SK-N-MC (cell line): ENCODE results near the gene SNRNP48.

ENCODE experiments used
- DNase-seq: peaks from one replicate; pipeline ENCODE4 v3.0.0-alpha.2; 2011; ENCODE audit warnings: low read depth, low spot score
- H3K27ac ChIP-seq: fragments of 200-600 bp; sonication (generic); 2 replicates; pipeline ENCODE4 v1.5.1; 2016; ENCODE audit warnings: mixed run types
- H3K36me3 ChIP-seq: fragments of 200-600 bp; sonication (generic); 2 replicates; pipeline ENCODE4 v1.6.1; 2017; ENCODE audit warnings: antibody characterized with exemption, low read length, mixed read lengths; ENCODE audit not compliant: insufficient read depth
- H3K4me3 ChIP-seq: fragments of 200-600 bp; sonication (generic); 2 replicates; pipeline ENCODE4 v1.5.1; 2016
- H3K9ac ChIP-seq: fragments of 200-600 bp; sonication (generic); 2 replicates; pipeline ENCODE4 v1.8.0; 2017; ENCODE audit warnings: mixed run types, mixed read lengths; ENCODE audit not compliant: insufficient read length
- H3K9me3 ChIP-seq: fragments of 200-600 bp; sonication (generic); 2 replicates; pipeline ENCODE4 v1.6.1; 2017; ENCODE audit warnings: low read depth, mild to moderate bottlenecking, antibody characterized with exemption, low read length, moderate library complexity, mixed read lengths
- EZH2 ChIP-seq: fragments of 200-600 bp; sonication (generic); IDR thresholded peaks from one replicate; pipeline ENCODE4 v1.6.1; 2017; ENCODE audit warnings: antibody characterized with exemption
- FOXP2 ChIP-seq: optimal IDR thresholded peaks from 2 replicates; pipeline ENCODE3; 2011; ENCODE audit warnings: mild to moderate bottlenecking, moderate library complexity; ENCODE audit not compliant: insufficient read depth; ENCODE audit errors: extremely low read length, control extremely low read depth
- POLR2AphosphoS5 ChIP-seq: IDR thresholded peaks from 2 replicates; pipeline ENCODE4 v1.6.1; 2012; ENCODE audit warnings: mild to moderate bottlenecking, low read depth, low read length, borderline replicate concordance

SNRNP48 gene

DNA sequence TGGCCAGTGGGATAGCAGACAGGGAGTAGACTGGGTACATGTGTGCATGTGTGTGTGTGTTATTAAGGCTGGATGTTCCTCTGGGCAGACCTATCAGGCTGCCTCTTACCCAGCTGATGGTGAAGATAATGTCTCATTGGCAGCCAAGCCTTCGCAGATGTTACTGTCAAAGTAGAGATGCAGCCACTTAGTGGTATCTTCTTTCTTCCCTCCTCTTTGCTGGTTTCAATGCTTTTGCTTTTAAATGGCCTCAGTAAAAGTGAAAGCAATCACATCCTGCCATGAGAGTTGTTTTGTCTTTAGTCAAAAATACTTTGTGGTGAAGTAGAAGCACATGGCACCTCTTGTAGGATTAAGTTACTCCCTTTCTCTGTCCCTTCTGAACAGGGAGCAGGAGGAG lies 57.5 kb downstream of the SNRNP48 start:
- no peak overlapping the region for H3K27ac ChIP-seq
- no peak for DNase-seq
- no peak overlapping the region for H3K9ac ChIP-seq

GRCh38 chr6:7649037-7649810 lies 59.2 kb downstream of the SNRNP48 start:
- TF ChIP-seq POLR2AphosphoS5 (no peak), FOXP2 (no peak)
- no peak for DNase-seq
- Histone ChIP-seq H3K36me3 (no peaks in the 10 kb centered on the region), H3K9ac (no peak overlapping the region), H3K27ac (no peak overlapping the region), H3K9me3 (no peaks in the 10 kb centered on the region), H3K4me3 (no peak overlapping the region)

More for the DNA sequence above, 57.5 kb downstream of the SNRNP48 start:
- Histone ChIP-seq H3K4me3 (no peak overlapping the region), H3K36me3 (no peaks in the 10 kb centered on the region), H3K9me3 (no peaks in the 10 kb centered on the region)
- TF ChIP-seq EZH2 = no peak
- TF ChIP-seq POLR2AphosphoS5 = no peak
- TF ChIP-seq FOXP2 = no peak

GRCh38 chr6:7650878-7651277 lies 60.9 kb downstream of the SNRNP48 start:
- H3K4me3 ChIP-seq = no peak overlapping the region
- no peak overlapping the region for H3K9ac ChIP-seq
- TF ChIP-seq FOXP2 = no peak
- TF ChIP-seq EZH2 = no peak
- no peak for TF ChIP-seq POLR2AphosphoS5
- no peak for DNase-seq
- no peaks in the 10 kb centered on the region for H3K9me3 ChIP-seq
- H3K27ac ChIP-seq = no peak overlapping the region
- H3K36me3 ChIP-seq = no peaks in the 10 kb centered on the region

GRCh38 chr6:7652957-7653356 lies 63.0 kb downstream of the SNRNP48 start:
- Histone ChIP-seq H3K9me3 (no peaks in the 10 kb centered on the region), H3K36me3 (no peaks in the 10 kb centered on the region), H3K27ac (no peak overlapping the region), H3K9ac (no peak overlapping the region), H3K4me3 (no peak overlapping the region)
- DNase-seq = no peak
- no peak for TF ChIP-seq EZH2
- TF ChIP-seq POLR2AphosphoS5 = no peak
- no peak for TF ChIP-seq FOXP2

DNA sequence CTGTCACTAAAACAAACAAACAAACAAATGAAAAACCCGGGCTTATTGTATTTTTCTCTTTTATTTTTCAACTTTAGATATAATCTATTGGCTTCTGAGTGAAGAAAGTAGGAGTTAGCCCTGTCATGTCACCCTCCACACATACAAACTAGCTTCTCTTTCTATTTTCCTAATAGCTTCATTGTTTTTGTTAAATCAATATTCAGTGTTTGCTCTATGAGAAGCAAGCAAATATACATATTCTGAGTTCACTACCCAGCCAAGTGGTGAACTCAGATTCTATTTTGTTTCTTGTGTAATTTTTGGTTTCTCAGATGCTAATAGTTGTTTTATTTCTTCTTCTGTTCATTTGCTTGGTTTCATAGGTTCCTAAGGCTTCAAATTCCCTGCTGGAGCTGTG lies 66.4 kb downstream of the SNRNP48 start:
- TF ChIP-seq POLR2AphosphoS5 = no peak
- no peak for TF ChIP-seq FOXP2
- no peak for TF ChIP-seq EZH2
- no peak for DNase-seq
- Histone ChIP-seq H3K9me3 (no peaks in the 10 kb centered on the region), H3K9ac (no peak overlapping the region), H3K36me3 (no peaks in the 10 kb centered on the region), H3K4me3 (no peak overlapping the region), H3K27ac (no peak overlapping the region)

GRCh38 chr6:7658543-7658942 lies 68.5 kb downstream of the SNRNP48 start:
- no peaks in the 10 kb centered on the region for H3K36me3 ChIP-seq
- H3K4me3 ChIP-seq = no peak overlapping the region
- H3K27ac ChIP-seq = no peak overlapping the region
- no peak for DNase-seq
- no peaks in the 10 kb centered on the region for H3K9me3 ChIP-seq
- no peak overlapping the region for H3K9ac ChIP-seq
- no peak for TF ChIP-seq POLR2AphosphoS5

DNA sequence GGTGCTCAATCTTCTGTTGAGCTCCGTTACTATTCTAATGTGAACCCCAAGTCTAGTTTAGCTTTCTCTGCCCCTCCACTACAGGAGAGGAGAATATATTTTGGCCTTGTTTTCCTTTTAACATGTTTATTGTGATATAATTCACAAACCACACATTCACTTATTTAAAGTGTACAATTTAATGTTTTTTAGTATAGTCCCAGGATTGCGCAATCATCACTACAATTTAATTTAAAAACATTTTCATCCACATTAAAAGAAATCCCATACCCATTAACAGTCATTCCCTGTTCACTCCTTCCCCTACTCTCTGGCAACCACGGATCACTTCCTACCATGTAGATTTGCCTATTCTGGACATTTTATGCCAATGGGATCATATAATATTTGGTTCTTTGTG lies 71.4 kb downstream of the SNRNP48 start:
- TF ChIP-seq FOXP2 (no peak), POLR2AphosphoS5 (no peak)
- Histone ChIP-seq H3K9ac (no peak overlapping the region), H3K4me3 (no peak overlapping the region), H3K36me3 (no peaks in the 10 kb centered on the region), H3K9me3 (no peaks in the 10 kb centered on the region), H3K27ac (no peak overlapping the region)
- no peak for DNase-seq
